ENCODE results near the gene GUCY1A2. TPM values are rescaled to one million over a fixed set of nuclear protein-coding genes. Genes with fewer than 3 reads are reported as not detected.

GUCY1A2 gene
- total RNA-seq, 1 experiment from 2014 or later: 0.55 TPM

- Histone ChIP-seq H3K27me3 (ENCODE audit: control insufficient read depth, insufficient read depth, low read length) (no peaks in the 10 kb centered on the region), H3K4me3 (ENCODE audit: insufficient read depth, low read depth, low read length) (no peak overlapping the region), H3K36me3 (replicated peaks; ENCODE audit: control insufficient read depth, insufficient read depth, low read length) (no peaks in the 10 kb centered on the region)
- DNase-seq: no peak
Observed at GRCh38 chr11:106986673-106987072, 31.6 kb downstream of the GUCY1A2 start.

- DNase-seq: no peak
- H3K36me3 ChIP-seq (replicated peaks; ENCODE audit: control insufficient read depth, insufficient read depth, low read length): no peaks in the 10 kb centered on the region
- no peak overlapping the region for H3K4me3 ChIP-seq (ENCODE audit: insufficient read depth, low read depth, low read length)
- no peaks in the 10 kb centered on the region for H3K27me3 ChIP-seq (ENCODE audit: control insufficient read depth, insufficient read depth, low read length)
Observed at GRCh38 chr11:106986261-106986660, 32.0 kb downstream of the GUCY1A2 start.

GRCh38 chr11:106983991-106984390 lies 34.3 kb downstream of the GUCY1A2 start:
- DNase-seq: no peak
- no peak overlapping the region for H3K4me3 ChIP-seq (ENCODE audit: insufficient read depth, low read depth, low read length)
- no peaks in the 10 kb centered on the region for H3K36me3 ChIP-seq (replicated peaks; ENCODE audit: control insufficient read depth, insufficient read depth, low read length)
- no peaks in the 10 kb centered on the region for H3K27me3 ChIP-seq (ENCODE audit: control insufficient read depth, insufficient read depth, low read length)

- H3K4me3 ChIP-seq (ENCODE audit: insufficient read depth, low read depth, low read length): no peak overlapping the region
- H3K36me3 ChIP-seq (replicated peaks; ENCODE audit: control insufficient read depth, insufficient read depth, low read length): no peaks in the 10 kb centered on the region
- H3K27me3 ChIP-seq (ENCODE audit: control insufficient read depth, insufficient read depth, low read length): no peaks in the 10 kb centered on the region
- no peak for DNase-seq
Observed at GRCh38 chr11:106983261-106983660, 35.0 kb downstream of the GUCY1A2 start.

- Histone ChIP-seq H3K4me3 (ENCODE audit: insufficient read depth, low read depth, low read length) (no peak overlapping the region), H3K27me3 (ENCODE audit: control insufficient read depth, insufficient read depth, low read length) (no peaks in the 10 kb centered on the region), H3K36me3 (replicated peaks; ENCODE audit: control insufficient read depth, insufficient read depth, low read length) (no peaks in the 10 kb centered on the region)
- peak; percentile 5 for DNase-seq
Observed at GRCh38 chr11:106974831-106975230, 43.4 kb downstream of the GUCY1A2 start.

- H3K36me3 ChIP-seq (replicated peaks; ENCODE audit: control insufficient read depth, insufficient read depth, low read length): no peaks in the 10 kb centered on the region
- H3K27me3 ChIP-seq (ENCODE audit: control insufficient read depth, insufficient read depth, low read length): no peaks in the 10 kb centered on the region
- DNase-seq: no peak
- no peak overlapping the region for H3K4me3 ChIP-seq (ENCODE audit: insufficient read depth, low read depth, low read length)
Observed at GRCh38 chr11:106971864-106972263, 46.4 kb downstream of the GUCY1A2 start.

GRCh38 chr11:106969644-106970355 lies 48.5 kb downstream of the GUCY1A2 start:
- Histone ChIP-seq H3K4me3 (ENCODE audit: insufficient read depth, low read depth, low read length) (no peak overlapping the region), H3K36me3 (replicated peaks; ENCODE audit: control insufficient read depth, insufficient read depth, low read length) (no peaks in the 10 kb centered on the region), H3K27me3 (ENCODE audit: control insufficient read depth, insufficient read depth, low read length) (no peaks in the 10 kb centered on the region)
- no peak for DNase-seq

GRCh38 chr11:106962995-106963394 lies 55.3 kb downstream of the GUCY1A2 start:
- Histone ChIP-seq H3K27me3 (ENCODE audit: control insufficient read depth, insufficient read depth, low read length) (no peaks in the 10 kb centered on the region), H3K36me3 (replicated peaks; ENCODE audit: control insufficient read depth, insufficient read depth, low read length) (no peaks in the 10 kb centered on the region), H3K4me3 (ENCODE audit: insufficient read depth, low read depth, low read length) (no peak overlapping the region)
- DNase-seq: no peak

- Histone ChIP-seq H3K36me3 (replicated peaks; ENCODE audit: control insufficient read depth, insufficient read depth, low read length) (no peaks in the 10 kb centered on the region), H3K4me3 (ENCODE audit: insufficient read depth, low read depth, low read length) (no peak overlapping the region), H3K27me3 (ENCODE audit: control insufficient read depth, insufficient read depth, low read length) (no peaks in the 10 kb centered on the region)
- no peak for DNase-seq
Observed at GRCh38 chr11:106961518-106961917, 56.8 kb downstream of the GUCY1A2 start.

- H3K27me3 ChIP-seq (ENCODE audit: control insufficient read depth, insufficient read depth, low read length): no peaks in the 10 kb centered on the region
- DNase-seq: no peak
- no peak overlapping the region for H3K4me3 ChIP-seq (ENCODE audit: insufficient read depth, low read depth, low read length)
- H3K36me3 ChIP-seq (replicated peaks; ENCODE audit: control insufficient read depth, insufficient read depth, low read length): no peaks in the 10 kb centered on the region
Observed at GRCh38 chr11:106961048-106961447, 57.2 kb downstream of the GUCY1A2 start.

- no peak for DNase-seq
- Histone ChIP-seq H3K36me3 (replicated peaks; ENCODE audit: control insufficient read depth, insufficient read depth, low read length) (no peaks in the 10 kb centered on the region), H3K4me3 (ENCODE audit: insufficient read depth, low read depth, low read length) (no peak overlapping the region)
Observed at GRCh38 chr11:106959800-106960199, 58.5 kb downstream of the GUCY1A2 start.

GRCh38 chr11:106959386-106959785 lies 58.9 kb downstream of the GUCY1A2 start:
- no peaks in the 10 kb centered on the region for H3K27me3 ChIP-seq (ENCODE audit: control insufficient read depth, insufficient read depth, low read length)
- no peak overlapping the region for H3K4me3 ChIP-seq (ENCODE audit: insufficient read depth, low read depth, low read length)
- no peaks in the 10 kb centered on the region for H3K36me3 ChIP-seq (replicated peaks; ENCODE audit: control insufficient read depth, insufficient read depth, low read length)
- no peak for DNase-seq

More at GRCh38 chr11:106959800-106960199, 58.5 kb downstream of the GUCY1A2 start:
- H3K27me3 ChIP-seq (ENCODE audit: control insufficient read depth, insufficient read depth, low read length): no peaks in the 10 kb centered on the region

GRCh38 chr11:106958517-106959248 lies 59.6 kb downstream of the GUCY1A2 start:
- DNase-seq: no peak
- Histone ChIP-seq H3K4me3 (ENCODE audit: insufficient read depth, low read depth, low read length) (no peak overlapping the region), H3K27me3 (ENCODE audit: control insufficient read depth, insufficient read depth, low read length) (no peaks in the 10 kb centered on the region), H3K36me3 (replicated peaks; ENCODE audit: control insufficient read depth, insufficient read depth, low read length) (no peaks in the 10 kb centered on the region)

GRCh38 chr11:106957030-106957482 lies 61.2 kb downstream of the GUCY1A2 start:
- Histone ChIP-seq H3K36me3 (replicated peaks; ENCODE audit: control insufficient read depth, insufficient read depth, low read length) (no peaks in the 10 kb centered on the region), H3K4me3 (ENCODE audit: insufficient read depth, low read depth, low read length) (no peak overlapping the region; the same call in 1 of the 2 replicates), H3K27me3 (ENCODE audit: control insufficient read depth, insufficient read depth, low read length) (no peaks in the 10 kb centered on the region)
- DNase-seq: peak; percentile 10

GRCh38 chr11:106950067-106950491 lies 68.2 kb downstream of the GUCY1A2 start:
- no peak for DNase-seq
- H3K36me3 ChIP-seq (replicated peaks; ENCODE audit: control insufficient read depth, insufficient read depth, low read length): no peaks in the 10 kb centered on the region

More at GRCh38 chr11:106950067-106950491, 68.2 kb downstream of the GUCY1A2 start:
- H3K27me3 ChIP-seq (ENCODE audit: control insufficient read depth, insufficient read depth, low read length): no peaks in the 10 kb centered on the region
- no peak overlapping the region for H3K4me3 ChIP-seq (ENCODE audit: insufficient read depth, low read depth, low read length)

Data from H7 (cell line).